Measurements from ENCODE around the gene BLCAP. TPM values are rescaled to one million over a fixed set of nuclear protein-coding genes. Genes with fewer than 3 reads are reported as not detected.

The BLCAP gene
- total and polyA plus RNA-seq, 4 donors = 12.6 to 72.0 (median 49.2) TPM

GRCh38 chr20:37475252-37475651 lies 52.4 kb downstream of the BLCAP start:
- no peak overlapping the region for H3K4me3 ChIP-seq (ENCODE audit: low read depth in 1 of 3, low read length in 3 of 3)
- DNase-seq (ENCODE audit: low spot score) = no peak
- H3K27ac ChIP-seq (ENCODE audit: low read depth in 1 of 2, low read length in 2 of 2) = no peak overlapping the region
- H3K36me3 ChIP-seq (ENCODE audit: control insufficient read depth in 4 of 4, insufficient read depth in 3 of 4, low read depth in 1 of 4, low read length in 3 of 4) = no peaks in the 10 kb centered on the region
- TF ChIP-seq NR2F2 (IDR thresholded peaks at IDR 0.05) = no peak
- no peak for TF ChIP-seq SP1 (IDR thresholded peaks at IDR 0.05)
- TF ChIP-seq RAD21 (IDR thresholded peaks at IDR 0.05) = no peak
- no peak for TF ChIP-seq REST (IDR thresholded peaks at IDR 0.05)
- TF ChIP-seq HNF4G (IDR thresholded peaks at IDR 0.05) = no peak
- no peak for TF ChIP-seq GABPA (IDR thresholded peaks at IDR 0.05 in 1 of 2, conservative IDR thresholded peaks at IDR 0.05 in 1 of 2)
- no peak for TF ChIP-seq FOXA2 (IDR thresholded peaks at IDR 0.05)
- no peak for TF ChIP-seq YY1 (IDR thresholded peaks at IDR 0.05)
- TF ChIP-seq TAF1 (conservative IDR thresholded peaks at IDR 0.05) = no peak
- no peak for TF ChIP-seq ZBTB33 (IDR thresholded peaks at IDR 0.05)
- TF ChIP-seq CTCF (IDR thresholded peaks at IDR 0.05; ENCODE audit: low read depth, low read length, missing input control) = no peak
- TF ChIP-seq RXRA (IDR thresholded peaks at IDR 0.05) = no peak
- TF ChIP-seq ATF3 (IDR thresholded peaks at IDR 0.05) = no peak
- TF ChIP-seq EGR1 (IDR thresholded peaks at IDR 0.05; ENCODE audit: low read depth in 2 of 2) = no peak
- no peak for TF ChIP-seq JUND (IDR thresholded peaks at IDR 0.05)
- TF ChIP-seq FOXA1 (IDR thresholded peaks at IDR 0.05) = no peak
- peaks cover 0 to 3% (median 0%) of the 10 kb centered on the region in 4 donors for H3K27me3 ChIP-seq (ENCODE audit: control insufficient read depth in 4 of 4, insufficient read depth in 4 of 4, low read length in 3 of 4)
- WGBS = 78% methylated on average over 5 of the region's 5 CpGs
- H3K9ac ChIP-seq (ENCODE audit: low read depth in 1 of 2, low read length in 2 of 2) = no peak overlapping the region
- H3K4me1 ChIP-seq (ENCODE audit: control insufficient read depth in 4 of 4, insufficient read depth in 4 of 4, low read length in 3 of 4) = no peaks in the 10 kb centered on the region
- no peaks in the 10 kb centered on the region for H3K9me3 ChIP-seq (ENCODE audit: control insufficient read depth in 4 of 4, low read length in 3 of 4)

- Histone ChIP-seq H3K9me3 (ENCODE audit: control insufficient read depth in 4 of 4, low read length in 3 of 4) (no peaks in the 10 kb centered on the region), H3K4me1 (ENCODE audit: control insufficient read depth in 4 of 4, insufficient read depth in 4 of 4, low read length in 3 of 4) (no peaks in the 10 kb centered on the region), H3K36me3 (ENCODE audit: control insufficient read depth in 4 of 4, insufficient read depth in 3 of 4, low read depth in 1 of 4, low read length in 3 of 4) (no peaks in the 10 kb centered on the region), H3K4me3 (ENCODE audit: low read depth in 1 of 3, low read length in 3 of 3) (no peak overlapping the region), H3K27me3 (ENCODE audit: control insufficient read depth in 4 of 4, insufficient read depth in 4 of 4, low read length in 3 of 4) (peaks cover 0 to 3% (median 0%) of the 10 kb centered on the region in 4 donors), H3K27ac (ENCODE audit: low read depth in 1 of 2, low read length in 2 of 2) (no peak overlapping the region), H3K9ac (ENCODE audit: low read depth in 1 of 2, low read length in 2 of 2) (no peak overlapping the region)
- 74% methylated on average over 4 of the region's 4 CpGs for WGBS
- no peak for DNase-seq (ENCODE audit: low spot score)
- TF ChIP-seq SP1 (IDR thresholded peaks at IDR 0.05) = no peak
- TF ChIP-seq FOXA1 (IDR thresholded peaks at IDR 0.05) = no peak
- TF ChIP-seq REST (IDR thresholded peaks at IDR 0.05) = no peak
- TF ChIP-seq GABPA (IDR thresholded peaks at IDR 0.05 in 1 of 2, conservative IDR thresholded peaks at IDR 0.05 in 1 of 2) = no peak
- no peak for TF ChIP-seq HNF4G (IDR thresholded peaks at IDR 0.05)
- TF ChIP-seq RAD21 (IDR thresholded peaks at IDR 0.05) = no peak
- no peak for TF ChIP-seq CTCF (IDR thresholded peaks at IDR 0.05; ENCODE audit: low read depth, low read length, missing input control)
- no peak for TF ChIP-seq FOXA2 (IDR thresholded peaks at IDR 0.05)
- TF ChIP-seq ATF3 (IDR thresholded peaks at IDR 0.05) = no peak
- no peak for TF ChIP-seq YY1 (IDR thresholded peaks at IDR 0.05)
- no peak for TF ChIP-seq HNF4A (conservative IDR thresholded peaks at IDR 0.05)
- TF ChIP-seq EGR1 (IDR thresholded peaks at IDR 0.05; ENCODE audit: low read depth in 2 of 2) = no peak
Measured at GRCh38 chr20:37474386-37474785, 53.3 kb downstream of the BLCAP start.

All from liver (tissue), 9 donors.